GM12878 (cell line): Measurements from ENCODE around the gene TCIRG1. TPM values are rescaled to one million over a fixed set of nuclear protein-coding genes. Genes with fewer than 3 reads are reported as not detected.

Experiments
- ATAC-seq: fragments of 200-7000 bp; cut with Tn5 transposase; 3 replicates; pipeline ENCODE4 v1.9.1; 2020; ENCODE audit warnings: mild to moderate bottlenecking, moderate library complexity
- BruUV-seq: library from RNA; stranded (reverse); fragments of 400-500 nt; replicated peaks from 2 replicates; lab custom pipeline; 2021; lab: Mats Ljungman, UMichigan
- CTCF ChIA-PET: fragments of 300-600 bp; sonication (Branson Sonifier 250); formaldehyde crosslinking; extraction: SDS; loops from one replicate; lab custom pipeline; 2021; ENCODE audit warnings: inconsistent platforms; lab: Yijun Ruan, JAX
- POLR2A ChIA-PET: fragments of 350-600 bp; formaldehyde crosslinking; extraction: SDS; loops from one replicate; lab custom pipeline; 2021; ENCODE audit warnings: inconsistent platforms; lab: Charles Lee
- RAD21 ChIA-PET: fragments of 300-600 bp; sonication (Branson Sonifier 250); formaldehyde crosslinking; loops from one replicate; lab custom pipeline; 2023; ENCODE audit warnings: antibody characterized with exemption; ENCODE audit not compliant: unreplicated experiment; lab: Charles Lee
- SMC1A ChIA-PET: fragments of 300-600 bp; sonication (Branson Sonifier 250); formaldehyde crosslinking; loops from one replicate; lab custom pipeline; 2023; ENCODE audit not compliant: unreplicated experiment, uncharacterized antibody; lab: Charles Lee
- DNase-seq: peaks from one replicate; pipeline ENCODE4 v3.0.0-alpha.2; 2011; ENCODE audit warnings: low read depth, low spot score
- FAIRE-seq: peaks from 3 replicates; lab custom pipeline; 2011; peaks lifted over from hg19 to GRCh38; lab: Jason Lieb, UNC
- H2AFZ ChIP-seq: 2 replicates; pipeline ENCODE4 v1.6.0; 2011; ENCODE audit warnings: low read depth, low read length, control low read depth; ENCODE audit not compliant: control insufficient read depth
- H3K27ac ChIP-seq: 2 replicates; pipeline ENCODE4 v1.5.1; 2011; ENCODE audit warnings: control low read depth; ENCODE audit not compliant: control insufficient read depth, insufficient read depth
- H3K27me3 ChIP-seq, 2 experiments: replicated peaks in 1 of 2; 2 replicates each; pipeline versions ENCODE4 v1.6.0 to v1.6.1; 2011; ENCODE audit warnings: low read length in 1 of 2; ENCODE audit not compliant: control insufficient read depth in 2 of 2, insufficient read depth in 2 of 2
- H3K36me3 ChIP-seq, 2 experiments: 2 replicates each; pipeline ENCODE4 v1.5.1; 2011; ENCODE audit warnings: low read length in 1 of 2; ENCODE audit not compliant: control insufficient read depth in 2 of 2, insufficient read depth in 2 of 2
- H3K4me1 ChIP-seq: 2 replicates; pipeline ENCODE4 v1.6.1; 2011; ENCODE audit warnings: mild to moderate bottlenecking, low read length, moderate library complexity, mixed read lengths; ENCODE audit not compliant: control insufficient read depth, insufficient read depth
- H3K4me2 ChIP-seq: 2 replicates; pipeline ENCODE4 v1.6.0; 2011; ENCODE audit warnings: control low read depth; ENCODE audit not compliant: control insufficient read depth, insufficient read depth
- H3K4me3 ChIP-seq: fragments of 200-600 bp; sonication (generic); 2 replicates; pipeline ENCODE4 v1.5.1; 2016
- H3K79me2 ChIP-seq: 2 replicates; pipeline ENCODE4 v1.6.0; 2011; ENCODE audit warnings: low read length; ENCODE audit not compliant: control insufficient read depth, insufficient read depth
- H3K9ac ChIP-seq: 2 replicates; pipeline ENCODE4 v1.8.0; 2011; ENCODE audit warnings: low read length, control low read depth, mixed read lengths; ENCODE audit not compliant: control insufficient read depth, insufficient read depth
- H3K9me3 ChIP-seq: replicated peaks from 3 replicates; pipeline ENCODE4 v1.5.1; 2011; ENCODE audit warnings: mild to moderate bottlenecking, low read length; ENCODE audit not compliant: control insufficient read depth, insufficient read depth
- H4K20me1 ChIP-seq: 2 replicates; pipeline ENCODE4 v1.6.0; 2011; ENCODE audit not compliant: control insufficient read depth, insufficient read depth
- BHLHE40 ChIP-seq, 2 experiments: fragments of 450-650 bp in 1 of 2; IDR thresholded peaks; 2 replicates each; pipeline ENCODE4 v1.6.1; 2011 to 2017; ENCODE audit warnings: low read depth in 2 of 2, borderline replicate concordance in 1 of 2, improper control_type of control experiment in 1 of 2, low read length in 1 of 2, mild to moderate bottlenecking in 1 of 2
- PAX8 ChIP-seq: fragments of 450-650 bp; IDR thresholded peaks from 2 replicates; pipeline ENCODE4 v1.6.1; 2017; ENCODE audit warnings: mild to moderate bottlenecking, moderate library complexity
- WGBS: methylation state at CpG from one replicate; pipeline ENCODE4 v1.1.6; 2016; ENCODE audit warnings: low lambda C conversion rate; ENCODE audit not compliant: insufficient replicate concordance, insufficient coverage; ENCODE audit errors: missing lambda C conversion rate; 5-methylcytosine and 5-hydroxymethylcytosine counted together
- in situ Hi-C: fragments of 300-500 bp; cut with MboI; formaldehyde crosslinking; loops from 9 replicates; pipeline ENCODE4 v1.14.3; 2018; ENCODE audit warnings: mixed read lengths
- intact Hi-C: fragments of 100-400 bp; cut with micrococcal nuclease; formaldehyde crosslinking; loops from one replicate; pipeline ENCODE4 v1.14.2; 2022; ENCODE audit not compliant: unreplicated experiment
- polyA plus RNA-seq, 11 experiments: library from polyadenylated mRNA; depleted of rRNA in 4 of 11; unstranded in 6 of 11; stranded (reverse) in 5 of 11; fragments of >200 nt; fragmentation: Nextera tagmentation in 4 of 11; fragmentation: Illumina TruSeq in 1 of 11; extraction: Ambion mirVana in 4 of 11; extraction: Trizol in 1 of 11; gene quantifications; 1 replicate in 1 of 11; 2 replicates in 10 of 11; pipeline versions ENCODE4 v1.2.1 to v1.2.3, GENCODE V29; 2011 to 2016; ENCODE audit warnings: inconsistent platforms in 2 of 11, missing spikeins in 2 of 11, low read depth in 1 of 11
- total RNA-seq, 4 experiments: library from RNA; depleted of rRNA in 3 of 4; stranded (reverse); fragments of >200 nt in 3 of 4; fragmentation: Illumina TruSeq in 1 of 4; extraction: Trizol in 1 of 4; gene quantifications; 2 replicates each; pipeline versions ENCODE4 v1.2.1 to v1.2.3, GENCODE V29; 2013 to 2021

TCIRG1 gene
- total and polyA plus RNA-seq, 10 of the 15 experiments (the other 5 are each of a cell fraction or from before 2014, with no cell fraction given): 0.76 to 218 (median 87.4) TPM

GRCh38 chr11:68010090-68011041 is 28.5 kb upstream of the TCIRG1 start, which contains the start of gene ALDH3B1:
TSS of gene ALDH3B1 (plus strand) at chr11:68010327. CDS start at chr11:68015298, 4,971 bp downstream.
- TF ChIP-seq PAX8: no peak
- peak in 1 of 2 experiments; percentile 43; a peak in 1 of 4 replicates for TF ChIP-seq BHLHE40 (IDR thresholded peaks at IDR 0.05; ENCODE audit: borderline replicate concordance in 1 of 2, low read depth in 2 of 2, low read length in 1 of 2)
- TF ChIP-seq, all 136 proteins: peak for 1
- SMC1A ChIA-PET: interaction anchor here (0.8 to 1.8 kb wide), 4 partner anchors 27 to 202 kb away, joined by 3 to 6 read pairs (median 3); no protein-coding TSS in a partner anchor
- ATAC-seq: peak; percentile 74
- H3K27me3 ChIP-seq: no peaks in the 10 kb centered on the region
- no peaks in the 10 kb centered on the region for H4K20me1 ChIP-seq
- no peak within 1 kb of the TSS for H3K9ac ChIP-seq
- CTCF ChIA-PET: interaction anchor here (1.0 to 4.6 kb wide), 5 partner anchors 14 to 287 kb away, joined by 4 to 57 read pairs (median 10); no protein-coding TSS in a partner anchor
- intact Hi-C loops: no loop called here
- POLR2A ChIA-PET: interaction anchor here (0.5 to 0.7 kb wide), 2 partner anchors 192 to 199 kb away, joined by 3 read pairs; no protein-coding TSS in a partner anchor
- H3K27ac ChIP-seq: no peak within 1 kb of the TSS
- RAD21 ChIA-PET: interaction anchor here (1.0 to 1.7 kb wide), 4 partner anchors 9 to 194 kb away, joined by 3 to 5 read pairs (median 4); no protein-coding TSS in a partner anchor
- no peaks in the 10 kb centered on the region for H3K36me3 ChIP-seq
- H3K4me3 ChIP-seq: no peak within 1 kb of the TSS
- H3K9me3 ChIP-seq: no peaks in the 10 kb centered on the region
- H3K79me2 ChIP-seq: no peaks in the 10 kb centered on the region
- no peak for FAIRE-seq
- H3K4me2 ChIP-seq: 0 out of 2 replicates have a peak within 1 kb of the TSS, but pooled peaks have one; percentile 7
- no peak for DNase-seq
- in situ Hi-C loops: no loop called here
- H3K4me1 ChIP-seq: peaks cover 23% of the 10 kb centered on the region
- WGBS: 39% methylated on average over 30 of the region's 33 CpGs
- BruUV-seq: no TSS peak
- peak within 1 kb of the TSS; percentile 60 for H2AFZ ChIP-seq
